ENCODE results near the gene C22orf23. TPM values are rescaled to one million over a fixed set of nuclear protein-coding genes. Genes with fewer than 3 reads are reported as not detected.

Gene C22orf23
- polyA plus RNA-seq, 1 of the 3 experiments (the other 2 are of a cell fraction): 0.33 TPM

- Histone ChIP-seq H3K27ac (ENCODE audit: low read depth in 2 of 2, low read length in 1 of 2) (no peak overlapping the region), H3K4me1 (ENCODE audit: control insufficient read depth in 1 of 2, insufficient read depth in 2 of 2, low read depth in 1 of 2, low read length in 1 of 2) (peaks cover 4 to 18% of the 10 kb centered on the region in 2 experiments; a peak in 3 of 4 replicates), H2AFZ (ENCODE audit: low read depth) (no peak overlapping the region), H3F3A (replicated peaks; ENCODE audit: insufficient read depth) (peaks cover 10% of the 10 kb centered on the region), H3K79me2 (ENCODE audit: insufficient read depth) (peaks cover 62% of the 10 kb centered on the region), H3K4me3 (ENCODE audit: low read depth in 2 of 2, low read length in 1 of 2) (no peak overlapping the region), H3K36me3 (replicated peaks in 1 of 2; ENCODE audit: control insufficient read depth in 1 of 2, insufficient read depth in 2 of 2, low read length in 1 of 2) (peaks cover 0 to under 1% of the 10 kb centered on the region in 2 experiments), H3K4me2 (no peak overlapping the region), H3K9me2 (no peaks in the 10 kb centered on the region), H3K27me3 (ENCODE audit: insufficient read depth) (no peaks in the 10 kb centered on the region), H3K9ac (no peak overlapping the region), H4K20me1 (ENCODE audit: insufficient read depth) (peaks cover 40% of the 10 kb centered on the region), H3K9me3 (no peaks in the 10 kb centered on the region)
- ChIA-PET POLR2A (no interaction called here), CTCF (interaction anchor here (1.4 kb wide), 1 partner anchor 14 kb away, joined by 3 read pairs; no protein-coding TSS in a partner anchor)
- 92% methylated on average over 3 of the region's 7 CpGs for WGBS (ENCODE audit: low lambda C conversion rate)
- TF ChIP-seq EZH2phosphoT487 (IDR thresholded peaks at IDR 0.05; ENCODE audit: borderline replicate concordance, low read depth): no peak
- no peak for TF ChIP-seq FOXJ3 (CRISPR knock-in tag; IDR thresholded peaks at IDR 0.05)
- no peak for TF ChIP-seq MEF2A (IDR thresholded peaks at IDR 0.05; ENCODE audit: borderline replicate concordance, low read depth)
- no peak for TF ChIP-seq CTCF (IDR thresholded peaks at IDR 0.05)
- TF ChIP-seq SMC3 (IDR thresholded peaks at IDR 0.05; ENCODE audit: low read depth, low read length): no peak
- no peak for TF ChIP-seq GATA2 (CRISPR knock-in tag; IDR thresholded peaks at IDR 0.05)
- TF ChIP-seq EP300 (IDR thresholded peaks at IDR 0.05; ENCODE audit: borderline replicate concordance in 1 of 2, low read depth in 1 of 2, low read length in 1 of 2): no peak
- no peak for TF ChIP-seq RCOR1 (IDR thresholded peaks at IDR 0.05; ENCODE audit: low read length)
- TF ChIP-seq YY1 (IDR thresholded peaks at IDR 0.05; ENCODE audit: low read depth): no peak
- TF ChIP-seq, protein P1, sequence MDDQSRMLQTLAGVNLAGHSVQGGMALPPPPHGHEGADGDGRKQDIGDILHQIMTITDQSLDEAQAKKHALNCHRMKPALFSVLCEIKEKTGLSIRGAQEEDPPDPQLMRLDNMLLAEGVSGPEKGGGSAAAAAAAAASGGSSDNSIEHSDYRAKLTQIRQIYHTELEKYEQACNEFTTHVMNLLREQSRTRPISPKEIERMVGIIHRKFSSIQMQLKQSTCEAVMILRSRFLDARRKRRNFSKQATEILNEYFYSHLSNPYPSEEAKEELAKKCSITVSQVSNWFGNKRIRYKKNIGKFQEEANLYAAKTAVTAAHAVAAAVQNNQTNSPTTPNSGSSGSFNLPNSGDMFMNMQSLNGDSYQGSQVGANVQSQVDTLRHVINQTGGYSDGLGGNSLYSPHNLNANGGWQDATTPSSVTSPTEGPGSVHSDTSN (IDR thresholded peaks at IDR 0.05): no peak
- no peak for TF ChIP-seq RXRA (IDR thresholded peaks at IDR 0.05; ENCODE audit: borderline replicate concordance, low read depth)
- TF ChIP-seq TEAD4 (IDR thresholded peaks at IDR 0.05; ENCODE audit: borderline replicate concordance, insufficient read depth): no peak
- TF ChIP-seq POLR2AphosphoS5 (IDR thresholded peaks at IDR 0.05; ENCODE audit: low read depth, low read length): no peak
- TF ChIP-seq GABPA (IDR thresholded peaks at IDR 0.05; ENCODE audit: low read depth): no peak
- TF ChIP-seq USF2 (IDR thresholded peaks at IDR 0.05; ENCODE audit: borderline replicate concordance, low read depth, low read length): no peak
- no peak for TF ChIP-seq USF1 (IDR thresholded peaks at IDR 0.05; ENCODE audit: borderline replicate concordance, low read depth)
- TF ChIP-seq RAD21 (IDR thresholded peaks at IDR 0.05; ENCODE audit: low read length): no peak
- DNase-seq: no peak
Measured at GRCh38 chr22:37909766-37910165, 43.6 kb downstream of the C22orf23 start.
